Stimulated activated CD8-positive, alpha-beta memory T cell treated with anti-CD3 and anti-CD28 coated beads, Interleukin-4, amount 100 ng/mL, for 48 hours (primary cell): Measurements from ENCODE around the gene PACSIN1.

Experiments used
- DNase-seq: peaks from one replicate; pipeline ENCODE4 v3.0.0-alpha.2; 2020

The PACSIN1 gene

DNA sequence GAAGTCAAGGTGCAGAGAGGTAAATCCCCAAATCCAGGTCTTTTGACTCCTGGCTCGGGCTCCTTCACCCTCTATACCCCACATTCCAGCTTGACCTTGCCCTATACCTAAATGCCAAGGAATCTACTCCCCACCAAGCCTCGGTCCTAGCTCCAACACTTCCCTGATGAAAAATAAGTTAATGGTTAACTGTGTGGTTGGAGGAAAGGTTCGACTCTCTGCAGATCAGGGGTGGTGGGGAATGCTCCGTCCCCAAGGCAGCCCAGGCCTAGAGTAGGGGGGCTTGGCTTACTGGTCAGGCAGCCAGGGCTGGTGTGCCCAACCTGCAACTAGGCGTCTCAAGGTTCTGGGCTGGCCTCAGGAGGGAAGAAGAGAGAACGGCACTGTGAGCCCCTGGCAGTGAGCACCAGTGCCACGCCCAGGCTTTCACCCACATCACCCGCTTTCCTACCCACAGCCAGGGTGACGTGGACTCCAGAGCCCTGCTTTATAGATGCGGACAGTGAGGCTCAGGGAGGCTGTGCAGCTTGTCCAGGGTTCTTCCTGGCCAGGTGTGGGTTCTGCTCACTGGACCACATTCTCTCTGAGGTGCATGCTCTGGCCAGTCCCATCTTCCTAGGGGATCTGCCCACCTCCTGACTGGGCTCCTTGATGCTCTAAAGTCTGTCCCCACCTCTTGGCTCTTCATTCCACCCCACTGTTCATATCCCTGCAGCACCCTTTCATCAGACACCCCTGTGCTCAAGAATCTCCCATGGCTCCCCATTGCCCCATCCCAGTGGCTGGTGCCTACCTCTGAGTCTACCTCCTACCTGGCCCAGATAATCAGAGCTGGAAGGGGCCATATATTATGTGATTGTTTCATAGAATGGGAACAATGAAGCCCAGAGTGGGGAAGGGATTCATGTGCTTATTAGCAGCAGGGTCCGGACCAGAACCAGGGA, 82.1 kb downstream of the PACSIN1 start:
- DNase-seq, result no peak

DNA sequence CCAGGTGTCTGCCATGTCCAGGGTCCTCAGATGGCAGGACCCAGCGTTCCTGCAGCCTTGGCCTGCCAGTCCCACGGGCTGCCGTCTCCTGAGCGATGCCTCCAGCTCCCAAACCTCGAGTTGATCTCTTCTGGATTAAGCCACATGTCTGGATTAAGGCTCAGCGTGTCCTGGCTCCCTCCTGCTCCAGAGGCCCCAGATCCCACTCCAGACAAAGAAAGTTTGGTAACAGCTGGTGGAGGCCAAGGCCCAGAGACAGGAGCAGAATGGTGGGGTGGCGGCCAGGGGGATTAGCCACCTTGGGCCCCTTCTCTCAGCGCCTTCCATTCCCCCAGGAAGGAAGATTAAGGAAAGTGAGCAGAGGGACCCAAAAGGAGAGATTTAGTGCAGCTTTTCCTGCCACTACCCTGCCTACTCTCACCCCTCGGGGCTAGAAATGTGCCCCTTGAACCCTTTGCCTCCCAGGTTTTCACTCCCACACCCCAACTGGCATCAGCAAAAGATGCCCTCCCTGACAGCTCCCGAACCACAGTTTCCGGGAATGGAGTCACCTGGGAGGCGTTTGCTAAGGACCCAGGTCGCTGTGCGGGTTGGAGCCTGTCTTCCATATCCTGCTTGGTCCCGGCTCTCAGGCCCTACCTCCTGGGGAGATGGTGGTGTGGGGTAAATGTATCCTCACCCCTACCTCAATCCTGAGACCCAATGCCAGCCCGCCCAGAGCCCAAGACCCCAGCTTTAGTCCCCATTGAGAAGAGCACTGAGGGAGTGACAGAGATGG, 83.3 kb downstream of the PACSIN1 start:
- no peak for DNase-seq

DNA sequence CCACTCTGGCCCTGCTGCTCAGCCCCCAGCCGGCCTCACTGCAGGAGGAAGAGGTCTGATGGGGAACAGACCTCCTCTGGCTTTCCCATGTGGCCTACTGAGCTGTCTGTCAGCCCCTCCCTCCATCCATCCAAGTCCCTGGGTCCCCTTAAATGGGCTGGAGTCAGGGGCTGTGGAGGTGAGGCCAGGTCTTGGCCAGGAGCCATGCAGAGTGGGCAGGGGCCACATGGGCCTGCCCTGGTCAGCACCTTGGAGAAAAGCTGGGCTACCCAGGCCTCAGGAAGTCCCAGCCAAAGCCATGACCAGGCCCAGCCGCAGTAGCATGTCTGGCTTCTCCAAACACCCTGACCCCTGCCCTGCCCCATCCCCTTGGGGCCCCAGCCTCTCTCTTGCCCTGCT, 83.9 kb downstream of the PACSIN1 start:
- no peak for DNase-seq

DNA sequence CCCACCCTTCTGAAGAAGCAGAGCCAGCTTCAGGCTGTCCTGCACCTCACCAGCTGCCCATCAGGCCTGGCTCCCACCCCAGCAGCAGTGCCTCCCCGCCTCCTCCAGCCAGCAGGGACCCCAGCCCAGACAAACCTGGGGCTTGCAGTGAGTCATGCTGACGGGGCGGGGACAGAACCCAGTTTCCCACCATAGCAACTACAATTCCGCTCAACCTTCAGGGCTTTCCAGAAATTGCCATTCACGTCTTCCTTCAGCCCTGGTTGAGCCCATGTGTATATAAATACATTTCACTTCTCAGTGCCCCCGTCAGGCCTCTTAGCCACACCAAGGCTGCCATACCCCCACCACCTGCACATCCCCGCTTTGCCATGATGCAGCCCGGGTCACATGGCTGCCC, 85.8 kb downstream of the PACSIN1 start:
- DNase-seq, result no peak

GRCh38 chr6:34552620-34553019, 86.7 kb downstream of the PACSIN1 start:
- no peak for DNase-seq

- no peak for DNase-seq
These were observed 87.3 kb downstream of the PACSIN1 start for GRCh38 chr6:34553146-34553545.

DNA sequence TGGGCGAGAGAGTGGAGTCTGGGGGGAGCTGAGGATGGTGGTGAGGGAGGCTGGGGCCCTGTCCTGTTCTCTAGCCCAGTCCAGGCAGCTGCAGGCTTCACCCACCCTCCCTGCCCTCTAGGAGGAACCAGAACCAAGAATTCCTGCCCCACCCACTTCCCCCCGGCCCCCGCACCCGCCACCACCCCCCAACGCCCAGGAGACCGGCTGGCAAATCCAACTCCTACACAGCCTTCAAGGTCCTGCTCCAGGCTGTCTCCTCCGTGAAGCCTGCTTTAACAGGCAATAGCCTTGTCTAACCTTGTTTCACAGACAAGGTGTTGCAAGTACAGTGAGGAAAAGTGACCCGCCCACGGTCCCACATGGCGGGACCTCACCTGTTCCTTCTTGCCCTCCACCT, 87.9 kb downstream of the PACSIN1 start:
- DNase-seq, result no peak

DNA sequence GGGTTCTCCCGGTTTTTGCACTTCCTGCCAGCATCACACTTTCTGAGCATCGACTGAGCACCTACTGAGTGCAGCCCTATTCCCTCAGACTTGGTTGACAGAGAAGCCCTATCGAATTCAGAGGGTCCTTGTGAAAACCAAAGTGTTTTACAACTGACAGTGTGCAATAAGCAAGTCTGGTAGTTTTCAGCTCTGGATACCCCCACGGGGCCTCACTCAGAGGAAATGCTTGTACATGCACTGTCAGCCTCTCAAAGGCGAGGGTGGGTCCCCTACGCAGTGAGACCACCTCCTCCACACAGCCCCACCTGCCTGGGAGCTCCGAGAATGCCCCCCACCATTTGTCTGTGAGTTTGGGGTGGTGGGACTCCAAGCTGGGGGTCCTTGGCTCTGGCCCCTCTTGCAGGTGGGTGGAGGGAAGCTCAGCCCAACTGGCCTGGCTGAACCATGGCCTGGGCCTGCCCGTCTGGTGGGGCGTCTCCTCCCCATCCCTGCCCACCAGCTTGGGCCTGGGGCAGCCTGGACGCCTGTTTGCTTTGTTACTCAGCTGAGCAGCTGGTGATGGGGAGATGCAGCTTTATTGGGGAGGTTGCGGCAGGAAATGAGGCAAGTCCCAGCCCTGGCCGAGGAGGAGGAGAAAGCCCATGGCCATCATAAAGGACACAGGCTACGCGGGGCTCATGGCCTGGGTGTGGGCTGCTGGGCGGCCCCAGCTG, 88.6 kb downstream of the PACSIN1 start:
- DNase-seq, result no peak

DNA sequence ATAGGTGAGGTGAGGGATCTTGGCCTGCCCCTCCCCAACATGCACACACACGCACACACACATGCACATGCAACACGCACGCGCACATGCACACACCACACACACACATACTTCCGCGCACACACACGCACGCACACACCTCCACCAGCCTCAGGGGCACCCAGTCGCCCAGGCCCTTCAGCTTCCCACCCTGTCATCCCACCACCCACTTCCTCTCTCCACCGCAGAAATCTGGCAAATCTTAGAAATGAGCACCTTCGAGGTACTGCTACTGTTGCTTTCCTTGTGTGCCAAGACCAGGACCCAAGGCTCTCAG, 89.1 kb downstream of the PACSIN1 start:
- DNase-seq, result no peak

DNA sequence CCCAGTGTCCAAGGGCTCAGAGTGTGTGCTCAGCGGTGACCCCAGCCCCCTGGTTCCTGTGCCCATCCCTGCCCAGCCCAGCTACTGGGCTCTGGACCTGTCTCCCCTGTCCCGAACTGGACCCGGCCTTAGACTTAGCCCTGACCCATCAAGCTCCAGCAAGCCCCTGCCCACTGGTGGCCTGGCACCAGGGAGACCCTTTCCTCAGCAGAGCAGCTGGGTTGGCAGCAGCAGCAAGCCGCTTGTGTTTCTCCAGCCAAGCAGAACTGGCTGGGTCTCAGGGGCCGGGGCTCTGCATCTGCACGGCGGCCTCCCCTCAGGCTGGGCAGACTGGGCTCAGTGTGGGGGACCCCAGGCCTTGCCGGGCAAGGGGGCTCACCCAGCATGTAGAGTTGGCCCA, 89.5 kb downstream of the PACSIN1 start:
- no peak for DNase-seq

- DNase-seq, result no peak
These were observed 90.2 kb downstream of the PACSIN1 start, which contains the start of gene SPDEF for GRCh38 chr6:34556031-34556471. Gene SPDEF (minus strand): TSS chr6:34556329. CDS start chr6:34544455, 11,874 bp downstream.

- DNase-seq, result no peak
These were observed 90.6 kb downstream of the PACSIN1 start for GRCh38 chr6:34556493-34556892.

DNA sequence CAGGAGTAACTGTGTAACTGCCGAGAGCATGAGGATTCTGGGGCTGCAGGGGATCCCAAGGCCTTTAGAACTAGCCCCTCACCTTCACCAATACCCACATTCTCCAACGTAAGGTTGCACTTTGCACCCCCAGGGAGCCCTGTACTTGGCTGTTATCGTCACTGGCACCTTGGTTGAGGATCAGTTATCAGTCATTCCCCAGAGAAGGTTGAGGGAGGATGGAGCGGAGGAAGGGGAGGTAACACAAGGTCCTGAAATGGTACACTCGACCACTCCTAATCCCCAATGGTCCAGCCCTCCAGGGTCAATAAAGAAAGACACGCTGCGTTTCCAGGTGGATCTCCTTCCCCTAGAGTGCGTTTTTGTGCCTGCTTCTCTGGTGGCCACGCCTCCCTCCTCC, 91.4 kb downstream of the PACSIN1 start:
- DNase-seq, result no peak

DNA sequence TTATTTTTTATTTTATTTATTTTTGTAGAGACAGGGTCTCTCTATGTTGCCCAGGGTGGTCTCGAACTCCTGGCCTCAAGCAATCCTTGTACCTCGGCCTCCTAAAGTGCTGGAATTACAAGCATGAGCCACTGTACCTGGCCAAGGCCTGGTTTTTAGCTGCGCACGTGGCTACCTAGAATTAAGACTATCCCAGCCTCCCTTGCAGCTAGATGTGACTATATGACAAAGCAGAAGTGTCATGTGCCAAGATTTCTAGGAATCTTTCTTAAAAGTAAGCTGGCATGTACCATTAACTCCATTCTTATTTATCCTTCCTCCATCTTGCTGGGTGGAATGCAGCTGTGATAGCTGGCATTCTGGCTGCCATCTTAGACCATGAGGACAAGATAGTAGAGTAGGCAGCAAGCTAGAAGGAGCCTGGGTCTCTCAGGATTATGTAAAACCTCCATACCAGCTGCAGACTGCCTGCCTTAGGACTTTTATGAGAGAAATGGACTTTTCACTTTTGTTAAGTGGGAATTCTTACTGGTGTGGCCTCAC, 92.4 kb downstream of the PACSIN1 start:
- no peak for DNase-seq

- no peak for DNase-seq
These were observed 93.9 kb downstream of the PACSIN1 start for GRCh38 chr6:34559651-34560365.

DNA sequence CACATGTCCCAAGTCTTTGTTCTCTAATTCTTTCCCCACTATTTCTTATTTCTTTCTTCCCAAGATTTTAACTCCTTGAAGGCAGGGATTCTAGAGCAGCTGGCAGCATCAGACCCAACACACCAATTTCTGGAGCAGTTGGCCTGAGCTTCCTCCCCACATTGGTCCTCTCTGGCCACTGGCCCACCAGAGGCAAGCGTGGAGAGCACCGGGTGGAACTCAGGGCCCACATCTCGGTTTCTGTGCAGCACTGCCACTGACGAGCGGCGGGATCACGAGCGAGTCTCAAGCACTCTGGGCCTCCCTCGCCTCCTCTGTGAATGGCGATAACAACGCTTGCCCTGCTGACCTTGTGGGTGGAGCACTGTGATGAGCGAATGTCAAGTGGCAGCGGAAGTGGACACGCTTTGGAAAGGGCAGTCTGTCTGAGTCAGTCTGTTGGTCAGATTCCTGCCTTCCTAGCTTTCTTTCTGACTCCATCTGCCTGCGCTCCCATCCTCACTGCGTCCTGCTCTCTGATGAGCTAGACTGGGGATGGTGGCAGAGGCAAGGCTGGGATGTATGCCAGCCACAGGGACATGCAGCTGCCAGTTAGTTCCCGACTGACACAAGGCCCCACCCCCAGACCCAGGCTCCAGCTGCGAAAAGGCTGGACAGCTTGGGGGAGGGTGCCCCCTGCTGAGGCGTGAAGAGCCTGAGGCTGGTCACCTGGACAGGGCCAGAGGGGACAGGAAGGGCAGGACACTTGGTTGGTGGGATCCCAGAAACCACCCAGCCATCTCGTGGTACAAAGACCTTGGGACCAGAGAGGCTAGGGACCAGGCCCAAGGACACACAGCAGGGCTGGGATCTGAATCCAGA, 94.7 kb downstream of the PACSIN1 start:
- DNase-seq, result no peak

GRCh38 chr6:34561227-34561530, 95.3 kb downstream of the PACSIN1 start:
- DNase-seq, result no peak

GRCh38 chr6:34562350-34562749, 96.5 kb downstream of the PACSIN1 start:
- no peak for DNase-seq

GRCh38 chr6:34562861-34563512, 97.1 kb downstream of the PACSIN1 start:
- no peak for DNase-seq

GRCh38 chr6:34563513-34563870, 97.6 kb downstream of the PACSIN1 start:
- no peak for DNase-seq

GRCh38 chr6:34564181-34564580, 98.3 kb downstream of the PACSIN1 start:
- no peak for DNase-seq
